H1 (cell line): ENCODE measurements around the gene KNDC1. TPM values are rescaled to one million over a fixed set of nuclear protein-coding genes. Genes with fewer than 3 reads are reported as not detected.

ENCODE experiments used
- CTCF ChIA-PET: fragments of 300-600 bp; sonication (Branson Sonifier 250); formaldehyde crosslinking; loops from one replicate; lab custom pipeline; 2021; ENCODE audit not compliant: partially characterized antibody; lab: Charles Lee
- POLR2A ChIA-PET: fragments of 300-600 bp; sonication (Branson Sonifier 250); formaldehyde crosslinking; loops from one replicate; lab custom pipeline; 2021; ENCODE audit warnings: inconsistent platforms; ENCODE audit not compliant: partially characterized antibody; lab: Charles Lee
- DNase-seq, 2 experiments: peaks; one replicate each; pipeline versions ENCODE4 v3.0.0 to v3.0.0-alpha.2; 2010 to 2022; ENCODE audit warnings: low spot score in 2 of 2, low read depth in 1 of 2, mixed read lengths in 1 of 2
- FAIRE-seq: peaks from 2 replicates; lab custom pipeline; 2011; peaks lifted over from hg19 to GRCh38; lab: Jason Lieb, UNC
- H2AFZ ChIP-seq: 2 replicates; pipeline ENCODE4 v1.8.1; 2012; ENCODE audit warnings: low read length, inconsistent platforms
- H2AK5ac ChIP-seq: 2 replicates; pipeline ENCODE4 v1.6.1; 2013; ENCODE audit warnings: low read depth, low read length
- H2BK120ac ChIP-seq: replicated peaks from 2 replicates; pipeline ENCODE3; 2013; ENCODE audit warnings: low read depth, low read length, inconsistent platforms
- H2BK12ac ChIP-seq: 2 replicates; pipeline ENCODE4 v1.6.1; 2013; ENCODE audit warnings: low read depth, low read length
- H2BK15ac ChIP-seq: 2 replicates; pipeline ENCODE4 v1.6.1; 2013; ENCODE audit warnings: low read length
- H2BK20ac ChIP-seq: 2 replicates; pipeline ENCODE4 v1.6.1; 2013; ENCODE audit warnings: low read length
- H2BK5ac ChIP-seq: 2 replicates; pipeline ENCODE4 v1.6.1; 2013; ENCODE audit warnings: low read depth, low read length
- H3K14ac ChIP-seq: 2 replicates; pipeline ENCODE4 v1.6.1; 2013; ENCODE audit warnings: inconsistent platforms; ENCODE audit not compliant: insufficient read length
- H3K18ac ChIP-seq: 2 replicates; pipeline ENCODE4 v1.6.1; 2013; ENCODE audit warnings: low read length; ENCODE audit errors: extremely low read depth
- H3K23ac ChIP-seq: 2 replicates; pipeline ENCODE4 v1.6.1; 2013; ENCODE audit warnings: inconsistent platforms; ENCODE audit not compliant: insufficient read length
- H3K23me2 ChIP-seq: 2 replicates; pipeline ENCODE4 v1.6.1; 2013; ENCODE audit warnings: low read depth, low read length
- H3K27ac ChIP-seq: 2 replicates; pipeline ENCODE4 v1.6.1; 2011; ENCODE audit warnings: low read depth, low read length, inconsistent platforms
- H3K27me3 ChIP-seq, 4 experiments: replicated peaks in 1 of 4; 1 replicate in 1 of 4; 2 replicates in 3 of 4; pipeline versions ENCODE4 v1.6.1 to v1.8.1; 2011 to 2013; ENCODE audit warnings: low read length in 3 of 4, mild to moderate bottlenecking in 3 of 4, inconsistent platforms in 2 of 4, mixed read lengths in 2 of 4, moderate library complexity in 1 of 4; ENCODE audit not compliant: control insufficient read depth in 3 of 4, insufficient read depth in 3 of 4; ENCODE audit errors: extremely low read depth in 1 of 4
- H3K36me3 ChIP-seq, 4 experiments: 2 replicates each; pipeline versions ENCODE4 v1.6.1 to v1.8.1; 2011 to 2013; ENCODE audit warnings: mild to moderate bottlenecking in 4 of 4, low read length in 3 of 4, moderate library complexity in 2 of 4, control low read depth in 1 of 4, inconsistent platforms in 1 of 4; ENCODE audit not compliant: insufficient read depth in 4 of 4, control insufficient read depth in 2 of 4
- H3K4ac ChIP-seq: replicated peaks from 2 replicates; pipeline ENCODE3; 2013; ENCODE audit warnings: low read length, low read depth, mixed read lengths, inconsistent platforms; ENCODE audit not compliant: insufficient read length
- H3K4me1 ChIP-seq, 4 experiments: replicated peaks in 1 of 4; 1 replicate in 1 of 4; 2 replicates in 3 of 4; pipeline versions ENCODE4 v1.6.1 to v1.8.1; 2011 to 2013; ENCODE audit warnings: low read length in 3 of 4, inconsistent platforms in 2 of 4, mixed read lengths in 1 of 4; ENCODE audit not compliant: insufficient read depth in 4 of 4, control insufficient read depth in 3 of 4
- H3K4me2 ChIP-seq, 2 experiments: 2 replicates each; pipeline versions ENCODE4 v1.6.1 to v1.8.1; 2011 to 2013; ENCODE audit warnings: low read depth in 2 of 2, low read length in 2 of 2, control low read depth in 1 of 2, inconsistent platforms in 1 of 2, mild to moderate bottlenecking in 1 of 2; ENCODE audit not compliant: insufficient read depth in 1 of 2
- H3K4me3 ChIP-seq, 4 experiments: fragments of 200-600, 300-600 bp in 1 of 4; sonication (generic), shearing (Covaris generic), sonication (Bioruptor Twin) in 1 of 4; 2 replicates each; pipeline versions ENCODE4 v1.5.1 to v1.8.1; 2011 to 2016; ENCODE audit warnings: low read length in 4 of 4, low read depth in 3 of 4, control low read depth in 2 of 4, inconsistent platforms in 2 of 4, mild to moderate bottlenecking in 2 of 4, mixed read lengths in 1 of 4, moderate library complexity in 1 of 4; ENCODE audit not compliant: insufficient read depth in 2 of 4; ENCODE audit errors: extremely low read depth in 1 of 4
- H3K56ac ChIP-seq: replicated peaks from 2 replicates; pipeline ENCODE3; 2013; ENCODE audit warnings: low read depth, mild to moderate bottlenecking, mixed read lengths, low read length, inconsistent platforms; ENCODE audit not compliant: insufficient read length
- H3K79me1 ChIP-seq: 2 replicates; pipeline ENCODE4 v1.6.1; 2013; ENCODE audit warnings: low read depth, low read length, control low read depth
- H3K79me2 ChIP-seq, 2 experiments: 2 replicates each; pipeline versions ENCODE4 v1.6.1 to v1.8.1; 2012 to 2013; ENCODE audit warnings: low read length in 2 of 2, mild to moderate bottlenecking in 2 of 2, inconsistent platforms in 1 of 2; ENCODE audit not compliant: insufficient read depth in 2 of 2, control insufficient read depth in 1 of 2
- H3K9ac ChIP-seq, 4 experiments: replicated peaks in 1 of 4; 1 replicate in 1 of 4; 2 replicates in 3 of 4; pipeline versions ENCODE4 v1.6.1 to v1.8.1; 2011 to 2013; ENCODE audit warnings: low read depth in 3 of 4, low read length in 3 of 4, control low read depth in 2 of 4, mild to moderate bottlenecking in 2 of 4, moderate library complexity in 2 of 4, inconsistent platforms in 1 of 4; ENCODE audit errors: extremely low read depth in 1 of 4
- H3K9me3 ChIP-seq, 2 experiments: 2 replicates each; pipeline versions ENCODE4 v1.6.1 to v1.8.1; 2012 to 2013; ENCODE audit warnings: mild to moderate bottlenecking in 2 of 2, moderate library complexity in 2 of 2, control low read depth in 1 of 2, inconsistent platforms in 1 of 2, low read depth in 1 of 2, low read length in 1 of 2, mixed read lengths in 1 of 2; ENCODE audit not compliant: insufficient read depth in 2 of 2
- H4K20me1 ChIP-seq, 2 experiments: replicated peaks in 1 of 2; 2 replicates each; pipeline versions ENCODE3 to v1.8.1; 2011 to 2013; ENCODE audit warnings: inconsistent platforms in 2 of 2, low read length in 2 of 2, mild to moderate bottlenecking in 1 of 2; ENCODE audit not compliant: insufficient read depth in 2 of 2, control insufficient read depth in 1 of 2
- H4K5ac ChIP-seq: 2 replicates; pipeline ENCODE4 v1.6.1; 2013; ENCODE audit warnings: low read length, low read depth, mixed read lengths, inconsistent platforms; ENCODE audit not compliant: insufficient read length
- H4K8ac ChIP-seq: 2 replicates; pipeline ENCODE4 v1.8.0; 2013; ENCODE audit warnings: mild to moderate bottlenecking, moderate library complexity, low read length, inconsistent platforms; ENCODE audit not compliant: insufficient read depth; ENCODE audit errors: extremely low read depth
- H4K91ac ChIP-seq: replicated peaks from 2 replicates; pipeline ENCODE3; 2013; ENCODE audit warnings: low read length, mixed read lengths, inconsistent platforms; ENCODE audit not compliant: insufficient read length
- CHD2 ChIP-seq: IDR thresholded peaks from 2 replicates; pipeline ENCODE4 v1.6.1; 2012; ENCODE audit warnings: low read length, improper control_type of control experiment
- EZH2 ChIP-seq: fragments of 200-600 bp; sonication (generic); IDR thresholded peaks from 2 replicates; pipeline ENCODE4 v1.7.1; 2012; ENCODE audit warnings: low read depth, mild to moderate bottlenecking, moderate library complexity, low read length, inconsistent platforms; ENCODE audit not compliant: severe bottlenecking
- GABPA ChIP-seq: IDR thresholded peaks from 2 replicates; pipeline ENCODE4 v1.6.1; 2011; ENCODE audit warnings: mild to moderate bottlenecking, low read length, moderate library complexity, borderline replicate concordance; ENCODE audit not compliant: insufficient read depth
- HDAC2 ChIP-seq, 2 experiments: fragments of 300-600 bp in 1 of 2; sonication (generic) in 1 of 2; IDR thresholded peaks; 2 replicates each; pipeline ENCODE4 v1.6.1; 2011 to 2012; ENCODE audit warnings: low read depth in 2 of 2, low read length in 2 of 2, mild to moderate bottlenecking in 2 of 2, moderate library complexity in 2 of 2, borderline replicate concordance in 1 of 2, inconsistent platforms in 1 of 2
- POLR2A ChIP-seq, 2 experiments: IDR thresholded peaks; 1 replicate in 1 of 2; 2 replicates in 1 of 2; pipeline ENCODE4 v1.6.1; 2011; ENCODE audit warnings: low read depth in 2 of 2, low read length in 2 of 2, mild to moderate bottlenecking in 2 of 2; ENCODE audit errors: control extremely low read depth in 1 of 2
- RAD21 ChIP-seq, 2 experiments: IDR thresholded peaks in 1 of 2; conservative IDR thresholded peaks in 1 of 2; 2 replicates each; pipeline ENCODE4 v1.6.1; 2011; ENCODE audit warnings: low read depth in 2 of 2, low read length in 2 of 2, improper control_type of control experiment in 1 of 2, inconsistent platforms in 1 of 2, mild to moderate bottlenecking in 1 of 2, moderate library complexity in 1 of 2
- RBBP5 ChIP-seq: IDR thresholded peaks from 2 replicates; pipeline ENCODE4 v1.7.1; 2012; ENCODE audit warnings: low read depth, mild to moderate bottlenecking, inconsistent platforms, low read length, moderate library complexity, borderline replicate concordance
- SIRT6 ChIP-seq: IDR thresholded peaks from one replicate; pipeline ENCODE4 v1.7.1; 2012; ENCODE audit warnings: low read length, inconsistent platforms
- YY1 ChIP-seq: IDR thresholded peaks from 2 replicates; pipeline ENCODE4 v1.6.1; 2011; ENCODE audit warnings: low read depth, mild to moderate bottlenecking, low read length
- WGBS, 2 experiments: shearing (Covaris generic) in 1 of 2; methylation state at CpG; one replicate each; pipeline versions ENCODE4 v1.1.6 to v1.1.7; 2013 to 2015; ENCODE audit warnings: low lambda C conversion rate in 2 of 2, mixed read lengths in 2 of 2, inconsistent platforms in 1 of 2, low coverage in 1 of 2, missing lambda C conversion rate in 1 of 2; ENCODE audit not compliant: insufficient replicate concordance in 2 of 2, insufficient coverage in 1 of 2, insufficient read length in 1 of 2; ENCODE audit errors: extremely low coverage in 1 of 2, missing lambda C conversion rate in 1 of 2; 5-methylcytosine and 5-hydroxymethylcytosine counted together
- polyA plus RNA-seq, 7 experiments: library from polyadenylated mRNA; depleted of rRNA in 3 of 7; stranded (reverse) in 5 of 7; unstranded in 2 of 7; fragments of >200 nt in 5 of 7; fragments of 200-250 nt in 2 of 7; gene quantifications; 1 replicate in 5 of 7; 2 replicates in 1 of 7; 4 replicates in 1 of 7; pipeline versions ENCODE4 v1.2.1 to v1.2.3, GENCODE V29; 2011 to 2013; ENCODE audit warnings: missing spikeins in 2 of 7, mixed read lengths in 2 of 7
- total RNA-seq: library from RNA; stranded (reverse); fragmentation: NEBNext Ultra II Directional; extraction: Animal tissue kit (Norgen Biotek cat#: 25700); gene quantifications from 2 replicates; pipeline ENCODE4 v1.2.1, GENCODE V29; 2021
- TF ChIP-seq, protein P1 (sequence below): IDR thresholded peaks from 2 replicates; pipeline ENCODE4 v1.6.1; 2012; ENCODE audit warnings: low read length, inconsistent platforms

The KNDC1 gene
- total and polyA plus RNA-seq, 2 of the 8 experiments (the other 6 are each of a cell fraction or from before 2014, with no cell fraction given) = 7.5 to 16.7 TPM

DNA sequence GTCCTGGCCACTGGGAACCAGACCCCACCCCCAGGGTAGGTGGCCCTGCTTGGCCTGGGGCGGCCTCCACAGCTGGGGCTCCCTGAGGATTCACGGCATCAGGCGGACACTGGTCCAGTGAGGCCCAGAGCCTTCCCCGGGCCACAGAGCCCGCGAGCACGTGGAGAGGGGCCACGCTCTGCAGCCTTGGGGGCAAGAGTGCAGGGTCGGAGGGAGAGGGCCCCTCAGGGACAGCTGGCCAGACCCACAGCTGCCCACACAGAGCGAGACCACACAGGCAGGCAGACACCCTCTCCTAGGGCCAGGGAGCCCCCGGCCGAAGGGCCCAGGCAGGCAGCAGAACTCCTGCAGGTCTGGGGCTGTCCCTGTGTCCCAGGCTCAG is 88.3 kb downstream of the KNDC1 start:
- DNase-seq (no peak), FAIRE-seq (no peak)
- peak overlapping the region; percentile 66; the same call in 1 of the 2 replicates for H2BK5ac ChIP-seq
- no peak overlapping the region for H2AK5ac ChIP-seq
- H3K23me2 ChIP-seq = 0 out of 2 replicates have a peak, but pooled peaks cover 1% of the 10 kb centered on the region
- H3K9ac ChIP-seq = no peak overlapping the region
- H3K79me2 ChIP-seq = no peaks in the 10 kb centered on the region
- H3K36me3 ChIP-seq = no peaks in the 10 kb centered on the region
- H3K4ac ChIP-seq = no peak overlapping the region
- WGBS, 2 experiments = 81% methylated on average over 12 of the region's 12 CpGs; no CpG with 5 or more reads in 1 of the 2 experiments
- H3K9me3 ChIP-seq = no peaks in the 10 kb centered on the region
- no peak overlapping the region for H3K4me3 ChIP-seq
- H2BK20ac ChIP-seq = peak overlapping the region; percentile 48; the same call in 1 of the 2 replicates
- H4K8ac ChIP-seq = no peak overlapping the region
- H3K18ac ChIP-seq = no peak overlapping the region
- ChIA-PET POLR2A (interaction anchor here (2.1 kb wide), 1 partner anchor 9 kb away, joined by 6 read pairs; no protein-coding TSS in a partner anchor), CTCF (interaction anchor here (1.2 to 3.6 kb wide), 5 partner anchors 10 to 310 kb away, joined by 3 to 24 read pairs (median 8); no protein-coding TSS in a partner anchor)
- H4K5ac ChIP-seq = no peak overlapping the region
- peaks cover 0 to 2% of the 10 kb centered on the region in 2 experiments for H4K20me1 ChIP-seq
- 0 out of 2 replicates have a peak, but pooled peaks cover 2% of the 10 kb centered on the region for H3K79me1 ChIP-seq
- peak overlapping the region; percentile 84; the same call in 1 of the 2 replicates for H2BK12ac ChIP-seq
- H3K4me2 ChIP-seq = no peak overlapping the region
- H3K14ac ChIP-seq = no peak overlapping the region
- H3K23ac ChIP-seq = no peak overlapping the region
- peak overlapping the region; percentile 47 for H4K91ac ChIP-seq
- H3K4me1 ChIP-seq = peaks cover 0 to 15% (median 8%) of the 10 kb centered on the region in 4 experiments; a peak in 5 of 7 replicates
- no peak overlapping the region for H3K56ac ChIP-seq
- H2BK120ac ChIP-seq = peak overlapping the region; percentile 31
- H3K27ac ChIP-seq = no peak overlapping the region
- no peak overlapping the region for H2BK15ac ChIP-seq
- H2AFZ ChIP-seq = no peak overlapping the region
- no peaks in the 10 kb centered on the region; a peak in 3 of 7 replicates for H3K27me3 ChIP-seq
- TF ChIP-seq, protein P1, sequence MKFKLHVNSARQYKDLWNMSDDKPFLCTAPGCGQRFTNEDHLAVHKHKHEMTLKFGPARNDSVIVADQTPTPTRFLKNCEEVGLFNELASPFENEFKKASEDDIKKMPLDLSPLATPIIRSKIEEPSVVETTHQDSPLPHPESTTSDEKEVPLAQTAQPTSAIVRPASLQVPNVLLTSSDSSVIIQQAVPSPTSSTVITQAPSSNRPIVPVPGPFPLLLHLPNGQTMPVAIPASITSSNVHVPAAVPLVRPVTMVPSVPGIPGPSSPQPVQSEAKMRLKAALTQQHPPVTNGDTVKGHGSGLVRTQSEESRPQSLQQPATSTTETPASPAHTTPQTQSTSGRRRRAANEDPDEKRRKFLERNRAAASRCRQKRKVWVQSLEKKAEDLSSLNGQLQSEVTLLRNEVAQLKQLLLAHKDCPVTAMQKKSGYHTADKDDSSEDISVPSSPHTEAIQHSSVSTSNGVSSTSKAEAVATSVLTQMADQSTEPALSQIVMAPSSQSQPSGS = no peak
- TF ChIP-seq EZH2 = no peak
- no peak for TF ChIP-seq GABPA
- no peak for TF ChIP-seq CHD2
- no peak for TF ChIP-seq SIRT6
- no peak for TF ChIP-seq YY1
- no peak for TF ChIP-seq RAD21 (IDR thresholded peaks at IDR 0.05 in 1 of 2, conservative IDR thresholded peaks at IDR 0.05 in 1 of 2; ENCODE audit: low read depth in 2 of 2, low read length in 2 of 2)
- TF ChIP-seq RBBP5 = no peak
- no peak for TF ChIP-seq HDAC2 (IDR thresholded peaks at IDR 0.05; ENCODE audit: borderline replicate concordance in 1 of 2, low read depth in 2 of 2, low read length in 2 of 2)
- TF ChIP-seq POLR2A (IDR thresholded peaks at IDR 0.05; ENCODE audit: control extremely low read depth in 1 of 2, low read depth in 2 of 2, low read length in 2 of 2) = no peak
